Nephron progenitor cell (in vitro differentiated cells): ENCODE results near the gene CLIC3.

Experiments used
- DNase-seq: peaks from one replicate; pipeline ENCODE4 v3.0.0; 2021
- H3K27ac Mint-ChIP-seq: 2 replicates; pipeline ENCODE4 v1.8.0; 2021; ENCODE audit warnings: mild to moderate bottlenecking, moderate library complexity, mixed read lengths
- H3K27me3 Mint-ChIP-seq: 2 replicates; pipeline ENCODE4 v1.8.0; 2021; ENCODE audit warnings: mild to moderate bottlenecking, low read depth, mixed read lengths; ENCODE audit not compliant: poor library complexity
- H3K36me3 Mint-ChIP-seq: 2 replicates; pipeline ENCODE4 v1.8.0; 2021; ENCODE audit warnings: low read depth, mixed read lengths
- H3K4me1 Mint-ChIP-seq: 2 replicates; pipeline ENCODE4 v1.8.0; 2021; ENCODE audit warnings: mixed read lengths
- H3K4me3 Mint-ChIP-seq: 2 replicates; pipeline ENCODE4 v1.8.0; 2021; ENCODE audit warnings: mild to moderate bottlenecking, moderate library complexity, mixed read lengths
- H3K9me3 Mint-ChIP-seq: 2 replicates; pipeline ENCODE4 v1.8.0; 2021; ENCODE audit warnings: mild to moderate bottlenecking, moderate library complexity, mixed read lengths
- CTCF ChIP-seq: fragments of 200-600 bp; sonication (generic); IDR thresholded peaks from 2 replicates; pipeline ENCODE4 v1.5.0; 2021; ENCODE audit warnings: antibody characterized with exemption

CLIC3 gene

DNA sequence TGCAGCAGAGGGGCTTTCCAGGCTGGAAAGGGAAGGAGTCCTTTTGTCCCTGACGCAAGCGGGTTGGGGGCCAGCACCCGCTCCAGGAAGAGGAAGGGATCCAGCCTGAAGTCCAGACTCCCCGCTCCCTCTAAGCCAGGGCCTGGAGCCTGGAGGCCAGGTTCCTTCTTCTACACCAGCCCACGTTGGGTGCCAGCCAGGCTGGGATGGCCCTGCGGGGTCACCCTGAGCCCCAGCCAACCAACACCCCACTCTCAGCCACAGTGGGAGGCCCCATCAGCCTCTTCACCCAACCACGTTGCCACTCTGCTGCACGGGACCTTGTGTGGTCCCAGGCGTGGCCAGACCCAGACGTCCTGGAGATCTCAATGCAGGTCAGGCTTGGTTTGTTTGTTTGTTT lies 36.5 kb upstream of the CLIC3 start:
- no peak for DNase-seq
- Mint-ChIP-seq H3K36me3 (no peaks in the 10 kb centered on the region), H3K4me1 (no peaks in the 10 kb centered on the region), H3K9me3 (no peaks in the 10 kb centered on the region), H3K27me3 (peaks cover 12% of the 10 kb centered on the region), H3K27ac (no peak overlapping the region), H3K4me3 (no peak overlapping the region)
- TF ChIP-seq CTCF: no peak

DNA sequence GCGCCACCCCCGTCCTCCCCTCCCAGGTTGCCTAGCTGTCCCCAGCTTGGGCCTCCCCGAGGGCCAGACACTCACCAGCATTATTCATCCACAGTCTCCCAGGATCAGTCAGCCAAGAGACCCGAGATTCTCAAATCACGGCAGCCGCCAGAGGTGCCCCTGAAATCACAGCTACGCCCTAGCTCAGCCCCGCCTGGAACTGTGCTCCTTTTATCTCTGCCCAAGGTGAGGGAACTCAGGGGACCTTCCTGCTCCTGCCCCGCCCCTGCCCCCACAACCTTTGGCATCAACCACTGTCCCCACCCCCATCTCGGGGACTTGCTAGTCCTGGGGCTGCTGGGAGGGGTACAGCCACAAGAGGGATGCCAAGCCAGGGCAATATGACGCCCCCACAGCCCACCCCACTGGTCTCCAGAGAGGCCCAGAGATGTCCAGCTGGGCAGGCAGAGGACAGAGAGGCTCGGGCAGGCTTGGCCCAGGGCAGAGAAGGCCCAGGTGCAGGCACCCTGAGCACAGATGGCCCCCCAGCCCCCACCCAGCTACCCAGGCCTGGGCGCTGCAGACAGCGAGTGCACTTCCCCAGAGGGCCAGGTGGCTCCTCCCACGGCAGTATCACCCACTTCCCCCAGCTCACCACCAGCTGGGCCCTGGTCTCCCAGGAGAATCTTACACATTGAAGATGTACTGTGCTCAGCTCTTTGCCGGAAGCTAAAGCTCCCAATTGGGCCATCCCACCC lies 35.7 kb upstream of the CLIC3 start, which contains the start of gene FUT7:
Gene FUT7, minus strand, starts transcription at position 185 of the 737 bp plus-strand sequence. Its CDS starts 97 bp downstream, at position 88.
- Mint-ChIP-seq H3K9me3 (no peaks in the 10 kb centered on the region), H3K36me3 (no peaks in the 10 kb centered on the region)

GRCh38 chr9:137030538-137031527 lies 34.5 kb upstream of the CLIC3 start:
- no peak overlapping the region for H3K4me3 Mint-ChIP-seq

More for the DNA sequence above, 35.7 kb upstream of the CLIC3 start, which contains the start of gene FUT7:
- Mint-ChIP-seq H3K27ac (no peak within 1 kb of the TSS), H3K4me1 (peaks cover 4% of the 10 kb centered on the region), H3K4me3 (no peak within 1 kb of the TSS), H3K27me3 (peaks cover 12% of the 10 kb centered on the region)
- DNase-seq: no peak
- no peak for TF ChIP-seq CTCF

DNA sequence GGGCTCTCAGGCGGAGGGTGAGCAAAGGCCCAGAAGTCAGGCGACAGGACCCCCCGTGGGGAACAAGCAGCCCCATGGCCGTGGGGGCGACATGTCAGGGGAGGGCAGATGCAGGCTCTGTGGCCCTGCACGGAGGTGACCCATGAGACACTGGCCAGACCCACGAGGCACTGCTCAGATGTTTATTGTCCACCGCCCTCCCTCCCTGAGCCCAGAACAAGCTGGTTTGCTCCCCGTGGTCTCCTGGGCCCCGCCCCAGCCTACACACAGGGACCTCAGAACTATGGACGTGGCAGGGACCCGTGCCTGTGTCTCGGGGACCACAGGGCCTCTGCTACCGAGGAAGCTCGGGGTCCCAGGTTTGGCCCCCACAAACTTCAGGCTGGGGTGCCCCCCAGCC lies 33.6 kb upstream of the CLIC3 start:
- H3K27ac Mint-ChIP-seq: no peak overlapping the region
- TF ChIP-seq CTCF: no peak
- H3K27me3 Mint-ChIP-seq: peaks cover 4% of the 10 kb centered on the region
- H3K4me3 Mint-ChIP-seq: peak overlapping the region; percentile 72
- H3K4me1 Mint-ChIP-seq: peaks cover 5% of the 10 kb centered on the region
- DNase-seq: no peak
- no peaks in the 10 kb centered on the region for H3K9me3 Mint-ChIP-seq
- no peaks in the 10 kb centered on the region for H3K36me3 Mint-ChIP-seq

More at GRCh38 chr9:137030538-137031527, 34.5 kb upstream of the CLIC3 start:
- Mint-ChIP-seq H3K27ac (no peak overlapping the region), H3K9me3 (no peaks in the 10 kb centered on the region), H3K4me1 (peaks cover 5% of the 10 kb centered on the region), H3K27me3 (peaks cover 7% of the 10 kb centered on the region), H3K36me3 (no peaks in the 10 kb centered on the region)
- no peak for DNase-seq
- TF ChIP-seq CTCF: no peak

- peak overlapping the region; percentile 72 for H3K4me3 Mint-ChIP-seq
- peak; percentile 92 for TF ChIP-seq CTCF
- DNase-seq: peak; percentile 91
- peaks cover 4% of the 10 kb centered on the region for H3K27me3 Mint-ChIP-seq
- H3K27ac Mint-ChIP-seq: no peak overlapping the region
- no peaks in the 10 kb centered on the region for H3K36me3 Mint-ChIP-seq
- peaks cover 5% of the 10 kb centered on the region for H3K4me1 Mint-ChIP-seq
- no peaks in the 10 kb centered on the region for H3K9me3 Mint-ChIP-seq
These were observed 32.9 kb upstream of the CLIC3 start for GRCh38 chr9:137029058-137029936.
